CD4-positive, alpha-beta T cell (primary cell): ENCODE measurements around the gene TTC33. TPM values are rescaled to one million over a fixed set of nuclear protein-coding genes. Genes with fewer than 3 reads are reported as not detected.

Experiments used
- ATAC-seq: fragments of 200-7000 bp; cut with Tn5 transposase; one replicate; pipeline ENCODE4 v1.10.0; 2022; ENCODE audit warnings: mild to moderate bottlenecking; ENCODE audit not compliant: poor library complexity
- CTCF ChIA-PET: fragments of 350-600 bp; sonication (Branson Sonifier 250); formaldehyde crosslinking; loops from one replicate; lab custom pipeline; 2021; ENCODE audit warnings: antibody characterized with exemption, inconsistent platforms; lab: Charles Lee
- POLR2A ChIA-PET: fragments of 350-600 bp; sonication (Branson Sonifier 250); formaldehyde crosslinking; loops from one replicate; lab custom pipeline; 2021; ENCODE audit warnings: antibody characterized with exemption, inconsistent platforms; lab: Charles Lee
- DNase-seq, 14 experiments: peaks; one replicate each; pipeline ENCODE4 v3.0.0-alpha.2; 2013 to 2020; ENCODE audit warnings: mixed read lengths in 2 of 14
- H3K27ac ChIP-seq, 2 donors: one replicate each; pipeline versions ENCODE4 v1.5.1 to v1.7.0; 2013; ENCODE audit warnings: low read length in 2 of 2, low read depth in 1 of 2, mild to moderate bottlenecking in 1 of 2
- H3K27me3 ChIP-seq, 2 experiments: 1 replicate in 1 of 2; 2 replicates in 1 of 2; pipeline versions ENCODE4 v1.6.1 to v1.7.0; 2013; ENCODE audit warnings: low read length in 2 of 2, control low read depth in 1 of 2, mild to moderate bottlenecking in 1 of 2, moderate library complexity in 1 of 2; ENCODE audit not compliant: insufficient read depth in 2 of 2, control insufficient read depth in 1 of 2
- H3K36me3 ChIP-seq: one replicate; pipeline ENCODE4 v1.6.1; 2013; ENCODE audit warnings: low read length, control low read depth; ENCODE audit not compliant: insufficient read depth
- H3K4me1 ChIP-seq: one replicate; pipeline ENCODE4 v1.6.1; 2013; ENCODE audit warnings: low read length, control low read depth; ENCODE audit not compliant: insufficient read depth
- H3K4me3 ChIP-seq: one replicate; pipeline ENCODE4 v1.5.1; 2013; ENCODE audit warnings: mild to moderate bottlenecking, low read length, moderate library complexity
- H3K9me3 ChIP-seq, 2 experiments: 1 replicate in 1 of 2; 2 replicates in 1 of 2; pipeline versions ENCODE4 v1.6.1 to v1.7.0; 2013; ENCODE audit warnings: low read length in 2 of 2, mild to moderate bottlenecking in 2 of 2, control low read depth in 1 of 2, moderate library complexity in 1 of 2; ENCODE audit not compliant: control insufficient read depth in 1 of 2, insufficient read depth in 1 of 2
- H3K27ac Mint-ChIP-seq: one replicate; pipeline ENCODE4 v1.8.0; 2020; ENCODE audit warnings: mixed read lengths
- H3K27me3 Mint-ChIP-seq: one replicate; pipeline ENCODE4 v1.8.0; 2021; ENCODE audit warnings: mixed read lengths
- H3K36me3 Mint-ChIP-seq: one replicate; pipeline ENCODE4 v1.8.0; 2021; ENCODE audit warnings: low read depth, mixed read lengths
- H3K4me1 Mint-ChIP-seq: one replicate; pipeline ENCODE4 v1.8.0; 2021; ENCODE audit warnings: low read depth, mixed read lengths
- H3K4me3 Mint-ChIP-seq: one replicate; pipeline ENCODE4 v1.8.0; 2020; ENCODE audit warnings: mild to moderate bottlenecking, mixed read lengths
- H3K9me3 Mint-ChIP-seq: one replicate; pipeline ENCODE4 v1.8.0; 2020; ENCODE audit warnings: mixed read lengths
- intact Hi-C, 2 experiments: fragments of 100-400 bp; cut with DNase I in 1 of 2; cut with micrococcal nuclease in 1 of 2; formaldehyde crosslinking; loops; one replicate each; pipeline versions ENCODE4 v1.15.1 to v1.9.0; 2023 to 2025; cut with DNase I, micrococcal nuclease
- total RNA-seq, 174 experiments: library from RNA in 2 of 174; stranded (reverse) in 2 of 174; gene quantifications; one replicate each; pipeline ENCODE4 v1.2.3 and lab custom pipeline; 2021 to 2026
- TF ChIP-seq, protein P1 (sequence below): fragments of 200-600 bp; IDR thresholded peaks from one replicate; pipeline ENCODE4 v1.8.0; 2022; ENCODE audit warnings: antibody characterized with exemption, mild to moderate bottlenecking

The TTC33 gene
- total RNA-seq, 2 experiments from 2014 or later = 8.7 to 12.0 TPM

DNA sequence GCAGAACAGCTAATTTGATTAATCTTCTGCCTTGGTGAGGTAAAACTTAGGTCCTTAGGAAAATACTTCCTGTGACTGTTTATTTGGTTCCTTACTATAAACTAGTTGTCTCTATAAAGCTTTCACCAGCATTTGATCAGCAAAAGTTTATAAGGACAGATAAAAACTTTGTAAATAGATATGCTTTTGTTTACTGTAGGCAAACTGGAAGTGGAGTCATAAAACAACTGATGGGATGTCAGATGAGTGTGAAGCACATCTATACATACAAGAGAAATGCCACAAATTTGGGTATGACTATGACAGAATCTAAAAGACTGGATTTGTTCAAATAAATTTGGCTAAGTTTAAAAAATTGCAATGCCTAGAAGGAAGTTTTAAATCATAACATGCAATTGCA is 70.6 kb downstream of the TTC33 start:
- TF ChIP-seq, protein P1, sequence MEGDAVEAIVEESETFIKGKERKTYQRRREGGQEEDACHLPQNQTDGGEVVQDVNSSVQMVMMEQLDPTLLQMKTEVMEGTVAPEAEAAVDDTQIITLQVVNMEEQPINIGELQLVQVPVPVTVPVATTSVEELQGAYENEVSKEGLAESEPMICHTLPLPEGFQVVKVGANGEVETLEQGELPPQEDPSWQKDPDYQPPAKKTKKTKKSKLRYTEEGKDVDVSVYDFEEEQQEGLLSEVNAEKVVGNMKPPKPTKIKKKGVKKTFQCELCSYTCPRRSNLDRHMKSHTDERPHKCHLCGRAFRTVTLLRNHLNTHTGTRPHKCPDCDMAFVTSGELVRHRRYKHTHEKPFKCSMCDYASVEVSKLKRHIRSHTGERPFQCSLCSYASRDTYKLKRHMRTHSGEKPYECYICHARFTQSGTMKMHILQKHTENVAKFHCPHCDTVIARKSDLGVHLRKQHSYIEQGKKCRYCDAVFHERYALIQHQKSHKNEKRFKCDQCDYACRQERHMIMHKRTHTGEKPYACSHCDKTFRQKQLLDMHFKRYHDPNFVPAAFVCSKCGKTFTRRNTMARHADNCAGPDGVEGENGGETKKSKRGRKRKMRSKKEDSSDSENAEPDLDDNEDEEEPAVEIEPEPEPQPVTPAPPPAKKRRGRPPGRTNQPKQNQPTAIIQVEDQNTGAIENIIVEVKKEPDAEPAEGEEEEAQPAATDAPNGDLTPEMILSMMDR = no peak
- Mint-ChIP-seq H3K4me1 (peaks cover 71% of the 10 kb centered on the region), H3K4me3 (peak overlapping the region; percentile 99), H3K27me3 (no peaks in the 10 kb centered on the region), H3K36me3 (peaks cover 95% of the 10 kb centered on the region), H3K27ac (peak overlapping the region; percentile 84), H3K9me3 (no peaks in the 10 kb centered on the region)
- Histone ChIP-seq H3K4me3 (peak overlapping the region; percentile 91), H3K4me1 (peaks cover 23% of the 10 kb centered on the region), H3K9me3 (no peaks in the 10 kb centered on the region), H3K36me3 (peaks cover 29% of the 10 kb centered on the region), H3K27me3 (no peaks in the 10 kb centered on the region), H3K27ac (peak overlapping the region; percentile 25 to 45)
- ATAC-seq (no peak), DNase-seq (no peak)
- intact Hi-C loops = loop anchor here (5.0 kb wide), 6 partner anchors 72 to 663 kb away; partner anchors contain the start of gene TTC33 (in 1 of the 2)
- ChIA-PET POLR2A (interaction anchor here (0.6 to 1.5 kb wide), 5 partner anchors 18 to 248 kb away, joined by 3 read pairs; no protein-coding TSS in a partner anchor), CTCF (interaction anchor here (0.7 to 2.7 kb wide), 5 partner anchors 8 to 519 kb away, joined by 3 to 7 read pairs (median 3); no protein-coding TSS in a partner anchor)

DNA sequence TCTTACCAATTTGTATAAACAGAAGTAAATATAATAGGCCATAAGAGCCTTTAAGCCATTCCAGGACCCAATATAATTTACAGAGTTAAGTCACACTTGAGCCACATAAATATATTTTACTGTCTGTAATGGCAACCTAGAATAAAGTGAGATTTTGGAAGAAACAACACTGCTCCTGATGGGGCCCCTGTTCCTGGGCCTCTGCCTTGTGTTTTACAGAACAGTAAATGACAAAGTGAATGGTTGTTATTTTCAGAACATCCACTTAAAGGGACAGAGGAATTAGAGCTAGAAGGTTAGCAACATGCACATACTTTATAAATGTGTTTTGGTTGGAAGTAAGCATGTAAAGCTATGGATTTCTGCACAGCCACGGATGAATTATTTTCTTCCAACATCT is 72.5 kb downstream of the TTC33 start:
- peaks cover 60% of the 10 kb centered on the region for H3K4me1 Mint-ChIP-seq

DNA sequence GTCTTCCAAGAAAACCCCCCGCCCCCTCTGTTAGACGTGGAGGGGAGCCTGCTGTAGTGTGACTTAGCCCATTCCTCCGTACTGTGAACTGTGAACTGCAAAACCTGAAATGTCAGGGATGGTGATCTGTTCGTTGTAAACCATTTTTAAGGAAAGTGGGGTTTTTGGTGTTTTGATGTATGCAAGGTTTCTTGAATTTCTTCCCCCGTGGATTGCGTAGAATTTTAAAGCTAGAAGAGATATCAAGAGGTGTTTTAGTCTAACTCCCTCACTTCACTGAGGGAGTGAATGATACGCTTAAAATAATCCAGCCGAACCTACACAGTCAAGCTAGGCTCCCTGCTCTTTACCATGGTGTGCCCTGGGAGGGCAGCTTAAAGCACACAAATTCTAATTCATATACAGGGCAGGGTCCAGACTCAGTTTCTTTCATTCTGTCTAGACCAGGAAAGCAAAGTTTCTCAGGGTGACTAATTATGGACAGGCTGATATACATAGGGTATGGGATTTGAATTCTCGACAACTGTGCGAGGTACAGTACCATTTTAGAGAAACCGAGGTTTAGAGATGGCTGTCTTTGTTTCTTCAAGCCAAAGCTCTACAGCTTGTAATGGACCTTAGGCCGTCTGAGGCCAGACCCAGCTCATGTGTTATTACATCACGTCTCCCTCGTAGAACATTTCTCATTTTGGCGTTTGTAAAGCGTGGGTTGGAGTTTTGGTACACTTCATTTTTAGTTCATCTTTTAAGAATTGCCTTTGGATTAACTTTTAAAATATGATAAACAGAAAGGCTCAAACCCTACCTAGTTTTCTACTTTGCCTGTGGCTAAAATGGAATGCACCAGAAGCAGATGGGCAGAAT is 73.4 kb downstream of the TTC33 start:
- ChIA-PET POLR2A (interaction anchor here (0.7 to 9.6 kb wide), 5 partner anchors 29 to 272 kb away, joined by 3 to 103 read pairs (median 7); no protein-coding TSS in a partner anchor), CTCF (interaction anchor here (1.4 kb wide), 1 partner anchor 191 kb away, joined by 3 read pairs; no protein-coding TSS in a partner anchor)
- H3K4me1 Mint-ChIP-seq = peaks cover 60% of the 10 kb centered on the region
- DNase-seq (no peak), ATAC-seq (no peak)
- H3K9me3 Mint-ChIP-seq = no peaks in the 10 kb centered on the region
- Histone ChIP-seq H3K27ac (peak overlapping the region; percentile 56 to 82), H3K36me3 (peaks cover 12% of the 10 kb centered on the region), H3K4me1 (peaks cover 21% of the 10 kb centered on the region), H3K27me3 (no peaks in the 10 kb centered on the region), H3K4me3 (peak overlapping the region; percentile 91), H3K9me3 (no peaks in the 10 kb centered on the region)
- intact Hi-C loops = loop anchor here (5.0 kb wide), 3 partner anchors 60 to 195 kb away; no protein-coding TSS in a partner anchor
- no peaks in the 10 kb centered on the region for H3K27me3 Mint-ChIP-seq
- peaks cover 82% of the 10 kb centered on the region for H3K36me3 Mint-ChIP-seq
- peak overlapping the region; percentile 84 for H3K27ac Mint-ChIP-seq
- peak overlapping the region; percentile 99 for H3K4me3 Mint-ChIP-seq
- TF ChIP-seq, protein P1 = no peak

More for the DNA sequence above, 72.5 kb downstream of the TTC33 start:
- H3K4me3 Mint-ChIP-seq = peak overlapping the region; percentile 99
- H3K27me3 Mint-ChIP-seq = no peaks in the 10 kb centered on the region
- H3K27ac ChIP-seq = peak overlapping the region in 1 of 2 donors; percentile 56
- ChIA-PET POLR2A (interaction anchor here (1.0 to 9.6 kb wide), 7 partner anchors 29 to 273 kb away, joined by 3 to 103 read pairs (median 4); partner anchors contain the start of gene RPL37), CTCF (no interaction called here)
- TF ChIP-seq, protein P1 = no peak
- no peaks in the 10 kb centered on the region for H3K27me3 ChIP-seq
- peaks cover 91% of the 10 kb centered on the region for H3K36me3 Mint-ChIP-seq
- ATAC-seq (no peak), DNase-seq (no peak)
- no peaks in the 10 kb centered on the region for H3K9me3 Mint-ChIP-seq
- H3K4me3 ChIP-seq = peak overlapping the region; percentile 91
- peak overlapping the region; percentile 84 for H3K27ac Mint-ChIP-seq
- peaks cover 14% of the 10 kb centered on the region for H3K36me3 ChIP-seq
- peaks cover 23% of the 10 kb centered on the region for H3K4me1 ChIP-seq
- no peaks in the 10 kb centered on the region for H3K9me3 ChIP-seq
- intact Hi-C loops = loop anchor here (5.0 kb wide), 3 partner anchors 61 to 196 kb away; no protein-coding TSS in a partner anchor
